ENCODE results near the gene FCHSD2.

Gene FCHSD2

DNA sequence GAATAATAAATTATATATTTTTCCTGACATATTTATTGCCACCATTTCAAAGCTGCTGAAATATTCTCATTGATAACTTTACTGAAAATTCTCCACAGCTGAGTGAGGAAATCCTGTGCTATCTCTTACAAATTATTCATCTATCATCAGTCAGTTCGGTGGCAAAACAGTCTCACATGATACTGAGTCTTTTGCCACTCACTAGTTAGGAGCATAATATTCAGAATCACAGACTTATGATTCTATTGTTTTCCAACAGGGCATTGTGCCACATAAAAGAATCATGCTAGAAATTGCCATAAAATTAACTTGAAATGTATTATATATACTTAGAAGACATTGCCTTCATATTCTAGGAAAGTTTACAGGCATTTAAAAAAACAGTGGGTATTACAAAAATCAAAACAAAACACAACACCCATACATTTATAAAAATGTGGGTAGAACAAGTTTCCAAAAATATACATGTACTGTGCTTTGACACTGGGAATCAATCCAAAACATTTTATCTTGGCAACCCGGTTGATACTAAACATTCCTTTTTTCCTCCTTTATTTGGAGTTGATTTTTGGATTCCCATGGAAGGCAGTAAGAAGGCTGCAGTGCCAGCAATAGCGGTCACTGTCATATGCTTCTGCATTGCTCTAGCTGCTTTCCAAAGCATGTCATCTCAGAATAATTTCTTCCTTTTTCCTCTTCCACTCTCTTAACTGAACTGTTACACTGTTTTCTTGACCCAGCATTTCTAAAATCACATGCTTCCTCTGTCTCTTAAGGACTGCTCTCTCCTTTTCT, 285.4 kb downstream of the FCHSD2 start:
- TF ChIP-seq, protein P1, sequence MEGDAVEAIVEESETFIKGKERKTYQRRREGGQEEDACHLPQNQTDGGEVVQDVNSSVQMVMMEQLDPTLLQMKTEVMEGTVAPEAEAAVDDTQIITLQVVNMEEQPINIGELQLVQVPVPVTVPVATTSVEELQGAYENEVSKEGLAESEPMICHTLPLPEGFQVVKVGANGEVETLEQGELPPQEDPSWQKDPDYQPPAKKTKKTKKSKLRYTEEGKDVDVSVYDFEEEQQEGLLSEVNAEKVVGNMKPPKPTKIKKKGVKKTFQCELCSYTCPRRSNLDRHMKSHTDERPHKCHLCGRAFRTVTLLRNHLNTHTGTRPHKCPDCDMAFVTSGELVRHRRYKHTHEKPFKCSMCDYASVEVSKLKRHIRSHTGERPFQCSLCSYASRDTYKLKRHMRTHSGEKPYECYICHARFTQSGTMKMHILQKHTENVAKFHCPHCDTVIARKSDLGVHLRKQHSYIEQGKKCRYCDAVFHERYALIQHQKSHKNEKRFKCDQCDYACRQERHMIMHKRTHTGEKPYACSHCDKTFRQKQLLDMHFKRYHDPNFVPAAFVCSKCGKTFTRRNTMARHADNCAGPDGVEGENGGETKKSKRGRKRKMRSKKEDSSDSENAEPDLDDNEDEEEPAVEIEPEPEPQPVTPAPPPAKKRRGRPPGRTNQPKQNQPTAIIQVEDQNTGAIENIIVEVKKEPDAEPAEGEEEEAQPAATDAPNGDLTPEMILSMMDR (IDR thresholded peaks at IDR 0.05) = no peak
- H3K4me3 ChIP-seq = no peak overlapping the region
- no peak for DNase-seq (ENCODE audit: low spot score)
- H3K27ac ChIP-seq = peak overlapping the region; percentile 53 to 54

DNA sequence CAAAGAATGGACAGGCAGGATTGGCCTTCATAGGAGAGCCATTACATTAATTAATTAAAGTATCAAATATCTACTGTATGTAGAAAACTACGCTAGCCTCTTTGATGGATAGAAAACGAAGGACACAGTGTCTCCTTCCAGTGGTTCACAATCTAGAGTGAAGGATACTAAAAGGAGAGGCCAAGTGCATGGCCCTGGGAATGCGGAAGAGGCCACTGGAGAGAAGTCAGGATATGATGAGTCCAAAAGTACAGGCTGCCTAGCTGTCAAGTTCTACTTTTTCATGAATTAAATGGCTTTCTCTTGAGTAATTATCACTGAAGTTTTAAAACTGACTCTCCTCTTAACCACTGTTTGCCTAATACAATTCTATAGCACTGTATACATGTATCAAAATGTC, 286.1 kb downstream of the FCHSD2 start:
- no peak for DNase-seq (ENCODE audit: low spot score)
- TF ChIP-seq, protein P1 (IDR thresholded peaks at IDR 0.05) = no peak
- H3K4me3 ChIP-seq = no peak overlapping the region
- H3K27ac ChIP-seq = peak overlapping the region; percentile 53 to 55

DNA sequence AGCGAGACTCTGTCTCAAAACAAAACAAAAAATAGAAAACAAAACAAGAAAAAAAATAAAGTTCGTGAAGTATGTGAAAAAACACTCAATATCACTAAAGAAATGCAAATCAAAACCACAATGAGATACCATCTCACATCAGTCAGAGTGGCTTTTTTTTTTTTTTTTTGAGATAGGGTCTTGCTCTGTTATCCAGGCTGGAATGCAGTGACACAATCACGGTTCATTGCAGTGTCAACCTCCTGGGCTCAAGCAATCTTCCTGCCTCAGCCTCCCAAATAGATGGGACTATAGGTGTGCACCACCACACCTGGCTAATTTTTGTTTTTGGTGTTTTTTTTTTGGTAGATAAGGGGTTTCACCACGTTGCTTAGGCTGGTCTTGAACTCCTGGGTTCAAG, 290.4 kb downstream of the FCHSD2 start:
- TF ChIP-seq, protein P1 (IDR thresholded peaks at IDR 0.05) = no peak
- Histone ChIP-seq H3K4me3 (no peak overlapping the region), H3K27ac (peak overlapping the region in 1 of 2 donors; percentile 3)
- no peak for DNase-seq (ENCODE audit: low spot score)

DNA sequence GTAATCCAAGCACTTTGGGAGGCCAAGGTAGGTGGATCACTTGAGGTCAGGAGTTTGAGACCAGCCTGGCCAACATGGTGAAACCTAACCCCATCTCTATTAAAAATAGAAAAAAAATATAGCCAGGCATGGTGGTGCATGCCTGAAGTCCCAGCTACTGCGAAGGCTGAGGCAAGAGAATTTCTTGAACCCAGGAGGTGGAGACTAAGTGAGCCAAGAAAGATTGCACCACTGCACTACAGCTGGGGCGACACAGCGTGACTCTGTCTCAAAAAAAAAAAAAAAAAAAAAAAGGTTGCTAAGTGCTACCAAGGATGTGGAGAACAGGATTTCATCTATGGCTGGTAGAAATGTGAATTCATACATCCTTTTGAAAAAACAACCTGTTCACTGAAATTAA, 291.3 kb downstream of the FCHSD2 start:
- DNase-seq (ENCODE audit: low spot score) = no peak
- TF ChIP-seq, protein P1 (IDR thresholded peaks at IDR 0.05) = no peak
- no peak overlapping the region for H3K27ac ChIP-seq

DNA sequence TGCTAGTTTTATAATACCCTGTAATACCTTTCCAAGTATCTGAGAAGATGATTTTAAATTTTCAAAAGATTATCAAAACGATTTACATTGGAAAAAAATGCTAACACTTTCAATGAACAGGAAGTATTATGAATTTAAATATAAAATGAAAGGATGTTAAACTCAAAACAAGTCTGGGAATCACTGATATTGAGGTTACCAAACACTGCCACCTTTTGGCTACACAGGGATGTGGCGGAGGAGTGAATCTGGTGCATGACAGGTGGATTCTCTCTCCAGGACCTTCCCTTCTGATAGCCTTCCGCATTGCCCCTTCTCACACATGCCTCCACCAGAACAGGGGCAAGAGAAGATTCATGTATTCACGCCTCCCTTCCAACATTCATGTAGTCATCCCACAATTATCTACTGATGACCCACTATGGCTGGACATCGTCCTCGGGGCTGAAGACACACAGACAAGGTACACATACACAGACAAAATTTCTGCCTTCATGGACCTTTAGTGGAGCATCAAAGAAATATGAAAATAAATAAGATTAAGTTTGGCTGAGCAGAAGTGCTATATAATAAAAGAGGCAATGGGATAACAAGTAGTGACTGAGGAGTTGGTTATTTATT, 293.2 kb downstream of the FCHSD2 start:
- peak overlapping the region; percentile 42 to 58 for H3K27ac ChIP-seq
- no peak overlapping the region for H3K4me3 ChIP-seq
- DNase-seq (ENCODE audit: low spot score) = no peak
- TF ChIP-seq, protein P1 (IDR thresholded peaks at IDR 0.05) = peak; percentile 72

More for the DNA sequence above, 291.3 kb downstream of the FCHSD2 start:
- H3K4me3 ChIP-seq = no peak overlapping the region

DNA sequence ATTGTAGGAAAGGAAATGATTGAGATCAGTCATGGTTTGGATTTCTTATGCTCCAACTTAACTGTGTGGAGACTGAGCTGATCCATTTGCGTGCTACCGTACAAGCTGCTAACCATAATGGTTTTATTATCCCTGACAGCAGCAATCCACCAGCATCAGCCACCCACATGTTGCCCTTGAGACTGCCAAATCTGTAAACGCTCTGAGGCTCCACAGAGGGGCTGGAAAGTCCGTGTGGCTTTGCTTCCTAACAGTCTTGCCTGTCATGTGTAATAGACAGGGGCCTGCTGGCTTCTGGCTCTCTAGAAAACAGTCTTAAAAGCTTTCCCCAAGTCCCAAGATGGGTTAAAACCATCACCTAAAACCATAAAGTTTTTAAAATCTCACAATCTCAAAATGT, 297.8 kb downstream of the FCHSD2 start:
- no peak overlapping the region for H3K4me3 ChIP-seq

More for the DNA sequence above, 297.8 kb downstream of the FCHSD2 start:
- peak overlapping the region; percentile 32 to 35 for H3K27ac ChIP-seq
- TF ChIP-seq, protein P1 (IDR thresholded peaks at IDR 0.05) = no peak
- no peak for DNase-seq (ENCODE audit: low spot score)
